Breast epithelium (tissue), 3 donors: ENCODE results near the gene CANX.

Source experiments
- POLR2A ChIP-seq: fragments of 450-650 bp; IDR thresholded peaks from one replicate; pipeline ENCODE4 v1.6.1; 2016; ENCODE audit warnings: antibody characterized with exemption, mild to moderate bottlenecking, moderate library complexity
- POLR2AphosphoS5 ChIP-seq, 3 donors: sonication (generic); formaldehyde crosslinking; IDR thresholded peaks; one replicate each; pipeline ENCODE4 v1.6.1; 2017; ENCODE audit warnings: antibody characterized with exemption in 3 of 3

- TF ChIP-seq POLR2A = no peak
- TF ChIP-seq POLR2AphosphoS5 (IDR thresholded peaks at IDR 0.05) = no peak
Measured at GRCh38 chr5:179730356-179730755, 31.6 kb downstream of the CANX start.
